GM12874 (cell line): ENCODE data around the gene HMGN4.
A peak's percentile ranks its signal among the peaks of the same experiment; 100 is the strongest.

Experiments used
- CTCF ChIP-seq: IDR thresholded peaks from 2 replicates; pipeline ENCODE4 v1.5.1; 2011; ENCODE audit warnings: low read depth, mild to moderate bottlenecking, control low read depth, low read length, moderate library complexity; ENCODE audit not compliant: insufficient read depth

HMGN4 gene

DNA sequence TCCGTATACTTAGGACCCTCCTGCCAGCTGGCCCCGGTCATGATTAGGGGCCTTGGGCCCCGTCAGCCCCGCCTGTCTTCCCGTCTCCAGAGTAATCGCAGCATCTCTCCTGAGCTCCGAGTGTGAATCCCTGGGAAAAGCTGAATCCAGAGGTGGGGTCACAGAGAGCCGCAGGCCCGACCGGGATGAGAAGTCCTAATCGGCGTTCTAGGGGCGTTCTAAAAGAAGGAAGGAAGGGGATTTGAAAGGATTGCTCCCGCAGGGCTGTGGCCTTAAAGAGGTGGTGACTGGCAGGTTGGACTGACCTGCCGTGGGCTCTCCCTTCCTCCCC is 371 bp downstream of the HMGN4 start:
- no peak for TF ChIP-seq CTCF

DNA sequence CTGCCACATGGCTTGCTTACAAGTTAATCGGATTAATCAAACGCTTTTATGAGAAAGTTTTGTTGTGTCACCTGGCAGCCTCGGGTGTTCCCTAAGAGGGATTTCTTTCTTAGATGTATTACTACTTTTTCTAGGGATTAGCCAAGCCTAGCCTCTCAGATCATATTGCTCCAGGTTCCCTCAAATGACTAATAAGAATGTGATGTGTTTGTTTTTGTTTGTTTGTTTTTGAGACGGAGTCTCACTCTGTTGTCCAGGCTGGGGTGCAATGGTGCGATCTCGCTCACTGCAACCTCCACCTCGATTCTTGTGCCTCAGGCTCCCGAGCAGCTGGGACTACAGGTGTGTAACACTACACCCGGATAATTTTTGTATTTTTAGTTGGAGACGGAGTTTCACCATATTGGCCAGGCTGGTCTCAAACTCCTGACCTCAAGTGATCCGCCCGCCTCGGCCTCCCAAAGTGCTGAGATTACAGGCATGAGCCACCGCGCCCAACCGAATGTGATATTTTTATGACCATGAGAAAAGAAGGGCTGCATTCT is 977 bp downstream of the HMGN4 start:
- no peak for TF ChIP-seq CTCF

GRCh38 chr6:26541579-26541978 is 3.4 kb downstream of the HMGN4 start:
- no peak for TF ChIP-seq CTCF

- peak; percentile 34; the same call in 1 of the 2 replicates for TF ChIP-seq CTCF
Measured at GRCh38 chr6:26543953-26544352, 5.8 kb downstream of the HMGN4 start.

DNA sequence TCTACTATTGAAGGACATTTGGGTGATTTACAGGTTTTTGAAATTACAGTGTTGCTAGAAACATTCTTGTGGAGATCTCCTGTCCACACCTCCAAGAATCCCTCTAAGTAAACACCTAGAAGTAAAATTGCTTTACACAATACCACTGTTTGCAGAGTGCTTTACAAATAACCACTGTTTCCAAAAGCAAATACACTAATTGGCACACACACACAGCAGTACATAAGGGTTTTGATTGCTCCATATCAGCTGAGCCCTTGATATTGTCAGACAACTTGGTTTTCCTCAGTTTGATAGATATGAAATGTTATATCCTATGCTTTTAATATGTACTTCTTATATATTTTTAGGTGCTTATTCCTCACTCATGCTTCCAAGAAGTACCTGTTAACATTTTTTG is 6.3 kb downstream of the HMGN4 start:
- no peak for TF ChIP-seq CTCF

- no peak for TF ChIP-seq CTCF
Measured at GRCh38 chr6:26545627-26546026, 7.5 kb downstream of the HMGN4 start.

GRCh38 chr6:26550250-26550993 is 12.3 kb downstream of the HMGN4 start:
- no peak for TF ChIP-seq CTCF
